OCI-LY1 (cell line): ENCODE data around the gene EPGN.

Experiments
- EZH2 ChIP-seq: fragments of 200-600 bp; sonication (generic), shearing (Covaris generic); IDR thresholded peaks from 2 replicates; pipeline ENCODE4 v1.8.0; 2017; ENCODE audit warnings: borderline replicate concordance, mixed run types, mild to moderate bottlenecking, antibody characterized with exemption, low read length, moderate library complexity, mixed read lengths
- TF ChIP-seq, protein P1 (sequence below): fragments of 200-600 bp; sonication (generic), shearing (Covaris generic); IDR thresholded peaks from 2 replicates; pipeline ENCODE4 v1.5.1; 2017; ENCODE audit warnings: mild to moderate bottlenecking, antibody characterized with exemption, low read length, moderate library complexity, mixed read lengths

DNA sequence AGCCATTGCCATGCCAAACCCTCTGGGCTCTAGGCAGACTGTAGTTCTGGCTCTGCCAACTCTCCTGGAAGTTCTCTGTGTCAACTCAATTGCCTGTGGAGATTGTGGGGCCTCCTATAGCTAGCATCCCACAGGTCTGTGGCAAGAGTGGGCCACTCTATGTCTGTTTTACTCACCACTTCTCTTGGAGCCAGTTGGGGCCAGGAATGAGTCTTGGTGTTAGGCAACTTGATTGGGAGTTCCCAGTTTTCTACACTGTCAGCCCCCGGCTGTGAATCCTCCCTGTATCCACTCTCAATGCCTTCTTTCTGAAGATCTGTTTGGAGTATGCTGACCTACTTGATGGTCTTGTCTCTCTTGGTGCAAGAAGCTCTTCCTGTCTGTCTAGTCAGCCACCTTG, 48.2 kb upstream of the EPGN start:
- TF ChIP-seq, protein P1, sequence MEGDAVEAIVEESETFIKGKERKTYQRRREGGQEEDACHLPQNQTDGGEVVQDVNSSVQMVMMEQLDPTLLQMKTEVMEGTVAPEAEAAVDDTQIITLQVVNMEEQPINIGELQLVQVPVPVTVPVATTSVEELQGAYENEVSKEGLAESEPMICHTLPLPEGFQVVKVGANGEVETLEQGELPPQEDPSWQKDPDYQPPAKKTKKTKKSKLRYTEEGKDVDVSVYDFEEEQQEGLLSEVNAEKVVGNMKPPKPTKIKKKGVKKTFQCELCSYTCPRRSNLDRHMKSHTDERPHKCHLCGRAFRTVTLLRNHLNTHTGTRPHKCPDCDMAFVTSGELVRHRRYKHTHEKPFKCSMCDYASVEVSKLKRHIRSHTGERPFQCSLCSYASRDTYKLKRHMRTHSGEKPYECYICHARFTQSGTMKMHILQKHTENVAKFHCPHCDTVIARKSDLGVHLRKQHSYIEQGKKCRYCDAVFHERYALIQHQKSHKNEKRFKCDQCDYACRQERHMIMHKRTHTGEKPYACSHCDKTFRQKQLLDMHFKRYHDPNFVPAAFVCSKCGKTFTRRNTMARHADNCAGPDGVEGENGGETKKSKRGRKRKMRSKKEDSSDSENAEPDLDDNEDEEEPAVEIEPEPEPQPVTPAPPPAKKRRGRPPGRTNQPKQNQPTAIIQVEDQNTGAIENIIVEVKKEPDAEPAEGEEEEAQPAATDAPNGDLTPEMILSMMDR: no peak
- TF ChIP-seq EZH2: no peak
